Peyer's patch (tissue), 4 donors: ENCODE data around the gene MKNK1. TPM values are rescaled to one million over a fixed set of nuclear protein-coding genes. Genes with fewer than 3 reads are reported as not detected.

Experiments used
- DNase-seq, 3 donors: peaks; one replicate each; pipeline ENCODE4 v3.0.0-alpha.2; 2017 to 2019
- H3K27ac ChIP-seq, 4 donors: fragments of 200-600 bp; sonication (generic); one replicate each; pipeline ENCODE4 v1.5.1; 2016 to 2019
- H3K27me3 ChIP-seq, 2 donors: fragments of 200-600 bp; sonication (generic); one replicate each; pipeline ENCODE4 v1.5.1; 2019
- H3K36me3 ChIP-seq, 3 donors: fragments of 200-600 bp; sonication (generic); one replicate each; pipeline ENCODE4 v1.5.1; 2016 to 2019
- H3K4me1 ChIP-seq, 4 donors: fragments of 200-600 bp; sonication (generic); one replicate each; pipeline ENCODE4 v1.5.1; 2016 to 2019
- H3K4me3 ChIP-seq, 4 donors: fragments of 200-600 bp; sonication (generic); 1 replicate in 3 of 4; 2 replicates in 1 of 4; pipeline ENCODE4 v1.5.1; 2016 to 2019; ENCODE audit warnings: mild to moderate bottlenecking in 1 of 4
- H3K9me3 ChIP-seq, 4 donors: fragments of 200-600 bp; sonication (generic); one replicate each; pipeline ENCODE4 v1.5.1; 2016 to 2019; ENCODE audit warnings: mild to moderate bottlenecking in 1 of 4
- CTCF ChIP-seq, 6 experiments: fragments of 450-650 bp in 4 of 6; fragments of 200-600 bp in 2 of 6; sonication (generic) in 1 of 6; IDR thresholded peaks; one replicate each; pipeline ENCODE4 v1.5.1; 2017 to 2019; ENCODE audit warnings: antibody characterized with exemption in 6 of 6, mild to moderate bottlenecking in 3 of 6, moderate library complexity in 1 of 6
- POLR2A ChIP-seq, 2 donors: fragments of 450-650 bp; IDR thresholded peaks; one replicate each; pipeline ENCODE4 v1.5.1; 2017; ENCODE audit warnings: antibody characterized with exemption in 2 of 2, mild to moderate bottlenecking in 2 of 2, moderate library complexity in 2 of 2
- total RNA-seq, 4 donors: library from RNA; depleted of rRNA; stranded (reverse); fragments of >200 nt; gene quantifications; one replicate each; pipeline ENCODE4 v1.1.0, GENCODE V29; 2016

Gene MKNK1
- total RNA-seq, 4 donors from 2014 or later = 51.3 to 134 (median 94.2) TPM

- H3K4me3 ChIP-seq = no peak overlapping the region
- no peaks in the 10 kb centered on the region for H3K9me3 ChIP-seq
- H3K27ac ChIP-seq = no peak overlapping the region
- H3K36me3 ChIP-seq = peaks cover 0 to 34% (median 0%) of the 10 kb centered on the region in 3 donors
- no peak for DNase-seq
- TF ChIP-seq POLR2A (IDR thresholded peaks at IDR 0.05) = no peak
- TF ChIP-seq CTCF (IDR thresholded peaks at IDR 0.05) = no peak
- no peaks in the 10 kb centered on the region for H3K4me1 ChIP-seq
- H3K27me3 ChIP-seq = no peaks in the 10 kb centered on the region
Measured at GRCh38 chr1:46555826-46556619, 48.0 kb downstream of the MKNK1 start.

- Histone ChIP-seq H3K9me3 (no peaks in the 10 kb centered on the region), H3K27ac (no peak overlapping the region), H3K27me3 (no peaks in the 10 kb centered on the region), H3K4me1 (peaks cover 0 to 5% (median 0%) of the 10 kb centered on the region in 4 donors), H3K36me3 (peaks cover 0 to 22% (median 0%) of the 10 kb centered on the region in 3 donors), H3K4me3 (no peak overlapping the region)
- no peak for DNase-seq
- TF ChIP-seq POLR2A (IDR thresholded peaks at IDR 0.05) (no peak), CTCF (IDR thresholded peaks at IDR 0.05) (no peak)
Measured at GRCh38 chr1:46554597-46555381, 49.3 kb downstream of the MKNK1 start.

GRCh38 chr1:46554236-46554596, 49.9 kb downstream of the MKNK1 start:
- Histone ChIP-seq H3K27ac (no peak overlapping the region), H3K4me3 (no peak overlapping the region), H3K9me3 (no peaks in the 10 kb centered on the region), H3K36me3 (peaks cover 0 to 16% (median 0%) of the 10 kb centered on the region in 3 donors), H3K27me3 (no peaks in the 10 kb centered on the region), H3K4me1 (peaks cover 0 to 10% (median 0%) of the 10 kb centered on the region in 4 donors)
- no peak for TF ChIP-seq CTCF (IDR thresholded peaks at IDR 0.05)
- no peak for TF ChIP-seq POLR2A (IDR thresholded peaks at IDR 0.05)
- no peak for DNase-seq

GRCh38 chr1:46553506-46553905, 50.6 kb downstream of the MKNK1 start:
- Histone ChIP-seq H3K27me3 (no peaks in the 10 kb centered on the region), H3K4me1 (peaks cover 0 to 12% (median 0%) of the 10 kb centered on the region in 4 donors), H3K9me3 (no peaks in the 10 kb centered on the region), H3K36me3 (peaks cover 0 to 11% (median 0%) of the 10 kb centered on the region in 3 donors), H3K4me3 (no peak overlapping the region), H3K27ac (no peak overlapping the region)
- no peak for DNase-seq
- TF ChIP-seq CTCF (IDR thresholded peaks at IDR 0.05) (no peak), POLR2A (IDR thresholded peaks at IDR 0.05) (no peak)

- H3K36me3 ChIP-seq = peaks cover 0 to 2% (median 0%) of the 10 kb centered on the region in 3 donors
- TF ChIP-seq CTCF (IDR thresholded peaks at IDR 0.05) (no peak), POLR2A (IDR thresholded peaks at IDR 0.05) (no peak)
Measured at GRCh38 chr1:46552357-46553237, 51.5 kb downstream of the MKNK1 start.

More at GRCh38 chr1:46552357-46553237, 51.5 kb downstream of the MKNK1 start:
- Histone ChIP-seq H3K4me3 (no peak overlapping the region), H3K27ac (no peak overlapping the region), H3K4me1 (peaks cover 0 to 12% (median 0%) of the 10 kb centered on the region in 4 donors), H3K27me3 (no peaks in the 10 kb centered on the region), H3K9me3 (no peaks in the 10 kb centered on the region)
- DNase-seq = no peak
